HepG2 (cell line): ENCODE measurements around the gene BICRA. TPM values are rescaled to one million over a fixed set of nuclear protein-coding genes. Genes with fewer than 3 reads are reported as not detected.

ENCODE experiments used
- BRD4 ChIP-seq: sonication (generic); formaldehyde crosslinking; IDR thresholded peaks from 2 replicates; pipeline ENCODE4 v1.4.0; 2020; ENCODE audit warnings: missing genetic modification reagents
- FOXA3 ChIP-seq: IDR thresholded peaks from 2 replicates; pipeline ENCODE4 v1.6.1; 2016; ENCODE audit warnings: missing genetic modification reagents, missing compliant biosample characterization
- GATAD1 ChIP-seq: IDR thresholded peaks from 2 replicates; pipeline ENCODE4 v1.6.1; 2016; ENCODE audit warnings: missing genetic modification reagents, missing compliant biosample characterization
- HES4 ChIP-seq: sonication (generic); formaldehyde crosslinking; IDR thresholded peaks from 2 replicates; pipeline ENCODE4 v1.9.0; 2021; ENCODE audit warnings: mild to moderate bottlenecking, missing genetic modification reagents, borderline replicate concordance
- JUNB ChIP-seq: sonication (generic); formaldehyde crosslinking; IDR thresholded peaks from 2 replicates; pipeline ENCODE4 v1.8.0; 2022; ENCODE audit warnings: missing genetic modification reagents, mild to moderate bottlenecking, borderline replicate concordance
- PHF8 ChIP-seq: sonication (generic); formaldehyde crosslinking; IDR thresholded peaks from 2 replicates; pipeline ENCODE4 v1.5.0; 2020; ENCODE audit warnings: missing genetic modification reagents
- REXO4 ChIP-seq: sonication (generic); formaldehyde crosslinking; IDR thresholded peaks from 2 replicates; pipeline ENCODE4 v1.8.0; 2022; ENCODE audit warnings: missing genetic modification reagents, mild to moderate bottlenecking, borderline replicate concordance
- SNAPC2 ChIP-seq: sonication (generic); formaldehyde crosslinking; IDR thresholded peaks from 2 replicates; pipeline ENCODE4 v1.8.1; 2022; ENCODE audit warnings: mild to moderate bottlenecking, missing genetic modification reagents
- SNRNP70 ChIP-seq: fragments of 200-400 bp; formaldehyde crosslinking; IDR thresholded peaks from 2 replicates; pipeline ENCODE4 v1.6.1; 2017; ENCODE audit warnings: mild to moderate bottlenecking, low read depth, low read length, moderate library complexity
- TARDBP ChIP-seq: sonication (generic); formaldehyde crosslinking; IDR thresholded peaks from 2 replicates; pipeline ENCODE4 v1.8.0; 2022; ENCODE audit warnings: mild to moderate bottlenecking, missing genetic modification reagents
- ZNF367 ChIP-seq: sonication (generic); formaldehyde crosslinking; IDR thresholded peaks from 2 replicates; pipeline ENCODE4 v1.4.0; 2020; ENCODE audit warnings: missing genetic modification reagents, borderline replicate concordance
- ZNF431 ChIP-seq: sonication (generic); formaldehyde crosslinking; IDR thresholded peaks from 2 replicates; pipeline ENCODE4 v1.9.0; 2022; ENCODE audit warnings: missing genetic modification reagents, low read depth, mild to moderate bottlenecking, borderline replicate concordance
- ZNF775 ChIP-seq: sonication (generic); formaldehyde crosslinking; IDR thresholded peaks from 2 replicates; pipeline ENCODE4 v1.4.0; 2020; ENCODE audit warnings: missing genetic modification reagents, mild to moderate bottlenecking, moderate library complexity, borderline replicate concordance
- ZNF792 ChIP-seq: IDR thresholded peaks from 2 replicates; pipeline ENCODE4 v1.6.1; 2016
- polyA plus RNA-seq, 8 experiments: library from polyadenylated mRNA; depleted of rRNA in 3 of 8; stranded (reverse) in 7 of 8; unstranded in 1 of 8; fragments of >200 nt; fragmentation: Illumina TruSeq in 4 of 8; extraction: Trizol in 4 of 8; gene quantifications; 2 replicates each; pipeline versions ENCODE4 v1.2.1 to v1.2.3, GENCODE V29; 2011 to 2016; ENCODE audit warnings: low read depth in 4 of 8, missing spikeins in 1 of 8, mixed read lengths in 1 of 8; ENCODE audit not compliant: insufficient read depth in 1 of 8
- total RNA-seq, 5 experiments: library from RNA; depleted of rRNA; stranded (reverse); fragments of >200 nt; fragmentation: Illumina TruSeq; extraction: Trizol; gene quantifications; 2 replicates each; pipeline ENCODE4 v1.2.3, GENCODE V29; 2016; ENCODE audit warnings: low read depth in 1 of 5
- TF ChIP-seq, protein P1 (sequence below): sonication (generic); formaldehyde crosslinking; IDR thresholded peaks from 2 replicates; pipeline ENCODE4 v1.4.0; 2020; ENCODE audit warnings: mild to moderate bottlenecking, missing genetic modification reagents, borderline replicate concordance
- TF ChIP-seq, protein P2 (sequence below): sonication (generic); formaldehyde crosslinking; conservative IDR thresholded peaks from 2 replicates; pipeline ENCODE4 v1.8.0; 2022; ENCODE audit warnings: low read depth, missing genetic modification reagents
- TF ChIP-seq, protein P3 (sequence below): sonication (generic); formaldehyde crosslinking; IDR thresholded peaks from 2 replicates; pipeline ENCODE4 v1.5.0; 2020; ENCODE audit warnings: mild to moderate bottlenecking, missing genetic modification reagents
- TF ChIP-seq, protein P4 (sequence below): sonication (generic); formaldehyde crosslinking; IDR thresholded peaks from 2 replicates; pipeline ENCODE4 v1.4.0; 2020; ENCODE audit warnings: low read depth, mild to moderate bottlenecking, missing genetic modification reagents
- TF ChIP-seq, protein P5 (sequence below): sonication (generic); formaldehyde crosslinking; IDR thresholded peaks from 2 replicates; pipeline ENCODE4 v1.5.0; 2020; ENCODE audit warnings: mild to moderate bottlenecking, missing genetic modification reagents, moderate library complexity

The BICRA gene
- total and polyA plus RNA-seq, 2 of the 13 experiments (the other 11 are each of a cell fraction or from before 2014, with no cell fraction given), result 0.55 to 0.71 TPM

DNA sequence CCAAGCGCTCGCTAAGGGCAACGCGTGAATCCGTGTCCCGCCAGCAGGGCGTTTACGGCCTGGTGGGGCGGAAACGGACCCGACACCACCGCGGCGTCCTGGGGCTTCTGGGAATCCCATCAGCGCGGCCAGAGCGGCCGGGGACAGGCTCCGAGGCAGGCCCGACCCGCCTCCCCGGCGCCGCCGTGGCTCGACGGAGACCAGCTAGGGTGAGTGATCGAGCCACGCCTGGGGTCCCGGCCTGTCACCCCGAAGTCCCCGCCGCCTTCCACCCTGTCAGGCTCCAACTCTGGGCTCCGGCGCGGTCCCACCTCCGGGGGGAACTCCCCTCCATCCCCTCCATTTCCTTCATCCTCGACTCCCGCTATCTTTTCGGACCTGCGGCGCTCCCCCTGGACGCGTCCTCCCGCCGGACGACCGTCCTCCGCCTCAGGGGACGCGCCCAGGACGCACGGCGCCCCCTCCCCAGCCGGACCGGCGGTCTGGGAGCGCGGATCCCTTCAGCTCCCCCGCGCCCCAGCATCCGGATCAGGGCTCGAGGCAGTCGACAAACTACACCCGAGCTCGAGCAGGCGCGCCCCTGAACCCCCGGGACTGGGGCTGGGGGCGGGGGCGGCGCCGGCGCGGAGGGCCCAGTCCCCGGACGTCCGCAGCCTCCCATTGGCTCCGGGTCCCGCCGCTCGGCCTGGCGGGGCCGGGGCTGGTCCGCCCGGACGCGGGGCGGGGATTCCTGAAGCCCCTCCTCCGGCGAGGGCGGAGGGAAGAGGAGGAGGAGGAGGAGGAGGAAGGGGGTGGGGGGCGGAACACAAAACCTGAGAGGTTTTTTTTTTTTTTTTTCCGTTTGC, 638 bp upstream of the BICRA start (continued):
- TF ChIP-seq, protein P1, sequence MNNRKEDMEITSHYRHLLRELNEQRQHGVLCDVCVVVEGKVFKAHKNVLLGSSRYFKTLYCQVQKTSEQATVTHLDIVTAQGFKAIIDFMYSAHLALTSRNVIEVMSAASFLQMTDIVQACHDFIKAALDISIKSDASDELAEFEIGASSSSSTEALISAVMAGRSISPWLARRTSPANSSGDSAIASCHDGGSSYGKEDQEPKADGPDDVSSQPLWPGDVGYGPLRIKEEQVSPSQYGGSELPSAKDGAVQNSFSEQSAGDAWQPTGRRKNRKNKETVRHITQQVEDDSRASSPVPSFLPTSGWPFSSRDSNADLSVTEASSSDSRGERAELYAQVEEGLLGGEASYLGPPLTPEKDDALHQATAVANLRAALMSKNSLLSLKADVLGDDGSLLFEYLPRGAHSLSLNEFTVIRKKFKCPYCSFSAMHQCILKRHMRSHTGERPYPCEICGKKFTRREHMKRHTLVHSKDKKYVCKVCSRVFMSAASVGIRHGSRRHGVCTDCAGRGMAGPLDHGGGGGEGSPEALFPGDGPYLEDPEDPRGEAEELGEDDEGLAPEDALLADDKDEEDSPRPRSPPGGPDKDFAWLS (CRISPR knock-in tag), result 0 out of 2 replicates have a peak, but pooled peaks have one; percentile 68
- TF ChIP-seq ZNF431 (CRISPR knock-in tag) (no peak), FOXA3 (CRISPR knock-in tag) (no peak), BRD4 (CRISPR knock-in tag) (peak; percentile 71; the same call in 1 of the 2 replicates), ZNF792 (CRISPR knock-in tag) (no peak), GATAD1 (CRISPR knock-in tag) (peak; percentile 49; the same call in 1 of the 2 replicates), REXO4 (CRISPR knock-in tag) (no peak), JUNB (CRISPR knock-in tag) (no peak), SNRNP70 (no peak), SNAPC2 (CRISPR knock-in tag) (no peak), PHF8 (CRISPR knock-in tag) (peak; percentile 85), ZNF367 (CRISPR knock-in tag) (no peak), HES4 (CRISPR knock-in tag) (peak; percentile 45; the same call in 1 of the 2 replicates), TARDBP (CRISPR knock-in tag) (no peak), ZNF775 (CRISPR knock-in tag) (0 out of 2 replicates have a peak, but pooled peaks have one; percentile 59)
- TF ChIP-seq, protein P2, sequence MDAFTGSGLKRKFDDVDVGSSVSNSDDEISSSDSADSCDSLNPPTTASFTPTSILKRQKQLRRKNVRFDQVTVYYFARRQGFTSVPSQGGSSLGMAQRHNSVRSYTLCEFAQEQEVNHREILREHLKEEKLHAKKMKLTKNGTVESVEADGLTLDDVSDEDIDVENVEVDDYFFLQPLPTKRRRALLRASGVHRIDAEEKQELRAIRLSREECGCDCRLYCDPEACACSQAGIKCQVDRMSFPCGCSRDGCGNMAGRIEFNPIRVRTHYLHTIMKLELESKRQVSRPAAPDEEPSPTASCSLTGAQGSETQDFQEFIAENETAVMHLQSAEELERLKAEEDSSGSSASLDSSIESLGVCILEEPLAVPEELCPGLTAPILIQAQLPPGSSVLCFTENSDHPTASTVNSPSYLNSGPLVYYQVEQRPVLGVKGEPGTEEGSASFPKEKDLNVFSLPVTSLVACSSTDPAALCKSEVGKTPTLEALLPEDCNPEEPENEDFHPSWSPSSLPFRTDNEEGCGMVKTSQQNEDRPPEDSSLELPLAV (CRISPR knock-in tag), result no peak
- TF ChIP-seq, protein P3, sequence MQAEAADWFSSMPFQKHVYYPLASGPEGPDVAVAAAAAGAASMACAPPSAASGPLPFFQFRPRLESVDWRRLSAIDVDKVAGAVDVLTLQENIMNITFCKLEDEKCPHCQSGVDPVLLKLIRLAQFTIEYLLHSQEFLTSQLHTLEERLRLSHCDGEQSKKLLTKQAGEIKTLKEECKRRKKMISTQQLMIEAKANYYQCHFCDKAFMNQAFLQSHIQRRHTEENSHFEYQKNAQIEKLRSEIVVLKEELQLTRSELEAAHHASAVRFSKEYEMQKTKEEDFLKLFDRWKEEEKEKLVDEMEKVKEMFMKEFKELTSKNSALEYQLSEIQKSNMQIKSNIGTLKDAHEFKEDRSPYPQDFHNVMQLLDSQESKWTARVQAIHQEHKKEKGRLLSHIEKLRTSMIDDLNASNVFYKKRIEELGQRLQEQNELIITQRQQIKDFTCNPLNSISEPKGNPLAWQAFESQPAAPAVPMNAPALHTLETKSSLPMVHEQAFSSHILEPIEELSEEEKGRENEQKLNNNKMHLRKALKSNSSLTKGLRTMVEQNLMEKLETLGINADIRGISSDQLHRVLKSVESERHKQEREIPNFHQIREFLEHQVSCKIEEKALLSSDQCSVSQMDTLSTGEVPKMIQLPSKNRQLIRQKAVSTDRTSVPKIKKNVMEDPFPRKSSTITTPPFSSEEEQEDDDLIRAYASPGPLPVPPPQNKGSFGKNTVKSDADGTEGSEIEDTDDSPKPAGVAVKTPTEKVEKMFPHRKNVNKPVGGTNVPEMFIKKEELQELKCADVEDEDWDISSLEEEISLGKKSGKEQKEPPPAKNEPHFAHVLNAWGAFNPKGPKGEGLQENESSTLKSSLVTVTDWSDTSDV, result no peak
- TF ChIP-seq, protein P4, sequence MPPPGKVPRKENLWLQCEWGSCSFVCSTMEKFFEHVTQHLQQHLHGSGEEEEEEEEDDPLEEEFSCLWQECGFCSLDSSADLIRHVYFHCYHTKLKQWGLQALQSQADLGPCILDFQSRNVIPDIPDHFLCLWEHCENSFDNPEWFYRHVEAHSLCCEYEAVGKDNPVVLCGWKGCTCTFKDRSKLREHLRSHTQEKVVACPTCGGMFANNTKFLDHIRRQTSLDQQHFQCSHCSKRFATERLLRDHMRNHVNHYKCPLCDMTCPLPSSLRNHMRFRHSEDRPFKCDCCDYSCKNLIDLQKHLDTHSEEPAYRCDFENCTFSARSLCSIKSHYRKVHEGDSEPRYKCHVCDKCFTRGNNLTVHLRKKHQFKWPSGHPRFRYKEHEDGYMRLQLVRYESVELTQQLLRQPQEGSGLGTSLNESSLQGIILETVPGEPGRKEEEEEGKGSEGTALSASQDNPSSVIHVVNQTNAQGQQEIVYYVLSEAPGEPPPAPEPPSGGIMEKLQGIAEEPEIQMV (CRISPR knock-in tag), result peak; percentile 68
- TF ChIP-seq, protein P5, sequence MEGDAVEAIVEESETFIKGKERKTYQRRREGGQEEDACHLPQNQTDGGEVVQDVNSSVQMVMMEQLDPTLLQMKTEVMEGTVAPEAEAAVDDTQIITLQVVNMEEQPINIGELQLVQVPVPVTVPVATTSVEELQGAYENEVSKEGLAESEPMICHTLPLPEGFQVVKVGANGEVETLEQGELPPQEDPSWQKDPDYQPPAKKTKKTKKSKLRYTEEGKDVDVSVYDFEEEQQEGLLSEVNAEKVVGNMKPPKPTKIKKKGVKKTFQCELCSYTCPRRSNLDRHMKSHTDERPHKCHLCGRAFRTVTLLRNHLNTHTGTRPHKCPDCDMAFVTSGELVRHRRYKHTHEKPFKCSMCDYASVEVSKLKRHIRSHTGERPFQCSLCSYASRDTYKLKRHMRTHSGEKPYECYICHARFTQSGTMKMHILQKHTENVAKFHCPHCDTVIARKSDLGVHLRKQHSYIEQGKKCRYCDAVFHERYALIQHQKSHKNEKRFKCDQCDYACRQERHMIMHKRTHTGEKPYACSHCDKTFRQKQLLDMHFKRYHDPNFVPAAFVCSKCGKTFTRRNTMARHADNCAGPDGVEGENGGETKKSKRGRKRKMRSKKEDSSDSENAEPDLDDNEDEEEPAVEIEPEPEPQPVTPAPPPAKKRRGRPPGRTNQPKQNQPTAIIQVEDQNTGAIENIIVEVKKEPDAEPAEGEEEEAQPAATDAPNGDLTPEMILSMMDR (CRISPR knock-in tag), result no peak; the same call in none of the 2 replicates
